Caco-2 (cell line): ENCODE data around the gene TRPM6. TPM values are rescaled to one million over a fixed set of nuclear protein-coding genes. Genes with fewer than 3 reads are reported as not detected.

ENCODE experiments used
- BruUV-seq: library from RNA; stranded (reverse); fragments of 400-500 nt; replicated peaks from 2 replicates; lab custom pipeline; 2021; lab: Mats Ljungman, UMichigan
- CTCF ChIA-PET: fragments of 300-600 bp; sonication (Branson Sonifier 250); formaldehyde crosslinking; loops from one replicate; lab custom pipeline; 2022; ENCODE audit warnings: antibody characterized with exemption; lab: Charles Lee
- POLR2A ChIA-PET: fragments of 300-600 bp; sonication (Branson Sonifier 250); formaldehyde crosslinking; loops from one replicate; lab custom pipeline; 2022; ENCODE audit warnings: antibody characterized with exemption; lab: Charles Lee
- DNase-seq, 2 experiments: peaks; one replicate each; pipeline versions ENCODE4 v3.0.0 to v3.0.0-alpha.2; 2020 to 2022
- H3K27me3 ChIP-seq: replicated peaks from 2 replicates; pipeline ENCODE4 v1.6.0; 2011; ENCODE audit warnings: low read length; ENCODE audit not compliant: control insufficient read depth, insufficient read depth
- H3K36me3 ChIP-seq: 2 replicates; pipeline ENCODE4 v1.5.1; 2011; ENCODE audit warnings: low read length; ENCODE audit not compliant: control insufficient read depth, insufficient read depth
- H3K4me1 ChIP-seq: fragments of 250-450 bp; sonication (Bioruptor Pico); 2 replicates; pipeline ENCODE4 v1.5.1; 2020; ENCODE audit warnings: mild to moderate bottlenecking
- H3K4me3 ChIP-seq: 2 replicates; pipeline ENCODE4 v1.5.1; 2011; ENCODE audit warnings: low read depth, mild to moderate bottlenecking, control low read depth, low read length
- H3K9me3 ChIP-seq: fragments of 250-450 bp; sonication (Bioruptor Pico); 2 replicates; pipeline ENCODE4 v1.5.1; 2020; ENCODE audit warnings: mild to moderate bottlenecking, moderate library complexity
- H3K27ac Mint-ChIP-seq: one replicate; pipeline ENCODE4 v1.8.0; 2022; ENCODE audit warnings: mixed read lengths; ENCODE audit not compliant: unreplicated experiment
- H3K27me3 Mint-ChIP-seq: one replicate; pipeline ENCODE4 v1.8.0; 2022; ENCODE audit warnings: mixed read lengths; ENCODE audit not compliant: insufficient read depth, unreplicated experiment
- H3K36me3 Mint-ChIP-seq: one replicate; pipeline ENCODE4 v1.8.0; 2022; ENCODE audit warnings: mild to moderate bottlenecking, mixed read lengths; ENCODE audit not compliant: insufficient read depth, unreplicated experiment
- H3K4me1 Mint-ChIP-seq: one replicate; pipeline ENCODE4 v1.8.0; 2022; ENCODE audit warnings: low read depth, mixed read lengths; ENCODE audit not compliant: unreplicated experiment
- H3K4me3 Mint-ChIP-seq: one replicate; pipeline ENCODE4 v1.8.0; 2022; ENCODE audit warnings: mild to moderate bottlenecking, moderate library complexity, mixed read lengths; ENCODE audit not compliant: unreplicated experiment
- H3K9me3 Mint-ChIP-seq: one replicate; pipeline ENCODE4 v1.8.0; 2022; ENCODE audit warnings: mixed read lengths; ENCODE audit not compliant: unreplicated experiment
- CTCF ChIP-seq, 2 experiments: fragments of 200-600 bp in 1 of 2; IDR thresholded peaks; 1 replicate in 1 of 2; 2 replicates in 1 of 2; pipeline versions ENCODE4 v1.5.1 to v1.8.0; 2011 to 2022; ENCODE audit warnings: antibody characterized with exemption in 1 of 2, control low read depth in 1 of 2, inconsistent platforms in 1 of 2, low read depth in 1 of 2, low read length in 1 of 2, mild to moderate bottlenecking in 1 of 2, moderate library complexity in 1 of 2; ENCODE audit not compliant: insufficient read depth in 1 of 2, severe bottlenecking in 1 of 2, unreplicated experiment in 1 of 2
- intact Hi-C: fragments of 100-400 bp; cut with micrococcal nuclease; formaldehyde crosslinking; loops from one replicate; pipeline ENCODE4 v1.10.0; 2022; ENCODE audit not compliant: unreplicated experiment
- total RNA-seq: library from RNA; stranded (reverse); gene quantifications from 2 replicates; pipeline ENCODE4 v1.2.3, GENCODE V29; 2022

Gene TRPM6
- total RNA-seq, 1 experiment from 2014 or later, result 5.0 TPM

- TF ChIP-seq CTCF (IDR thresholded peaks at IDR 0.05; ENCODE audit: insufficient read depth in 1 of 2, low read depth in 1 of 2, low read length in 1 of 2, severe bottlenecking in 1 of 2, unreplicated experiment in 1 of 2), result no peak
- no peak overlapping the region for H3K27ac Mint-ChIP-seq
- Histone ChIP-seq H3K27me3 (no peaks in the 10 kb centered on the region), H3K4me3 (no peak overlapping the region), H3K4me1 (no peaks in the 10 kb centered on the region), H3K36me3 (no peaks in the 10 kb centered on the region), H3K9me3 (no peaks in the 10 kb centered on the region)
- POLR2A ChIA-PET, result no interaction called here
- H3K36me3 Mint-ChIP-seq, result no peaks in the 10 kb centered on the region
- intact Hi-C loops, result no loop called here
- no TSS peak for BruUV-seq
- DNase-seq, result peak in 1 of 2 experiments; percentile 0
- no peaks in the 10 kb centered on the region for H3K4me1 Mint-ChIP-seq
- no peaks in the 10 kb centered on the region for H3K9me3 Mint-ChIP-seq
- no peak overlapping the region for H3K4me3 Mint-ChIP-seq
- H3K27me3 Mint-ChIP-seq, result peaks cover 4% of the 10 kb centered on the region
- CTCF ChIA-PET, result no interaction called here
Measured at GRCh38 chr9:74696520-74696919, 191.2 kb downstream of the TRPM6 start.

DNA sequence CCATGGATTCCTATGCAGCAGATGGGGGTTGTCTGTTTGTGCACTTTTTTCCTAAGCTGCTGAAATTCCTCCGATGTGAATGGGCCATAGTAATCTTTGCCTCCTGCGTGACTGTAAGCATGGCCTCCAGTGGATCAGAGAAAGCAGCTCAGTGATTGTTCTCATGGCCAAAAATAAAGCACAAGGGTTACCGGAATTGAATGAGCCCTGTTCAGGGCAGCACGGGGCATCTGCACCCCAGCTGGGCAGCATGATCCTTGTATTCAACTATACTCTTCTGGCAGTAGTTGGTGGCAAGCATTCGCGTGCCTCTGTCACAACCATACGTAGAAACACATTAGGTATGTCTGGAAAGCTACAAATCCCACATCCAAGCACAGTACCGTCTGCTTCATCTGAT is 196.7 kb downstream of the TRPM6 start:
- no peak overlapping the region for H3K4me3 ChIP-seq
- no peaks in the 10 kb centered on the region for H3K4me1 ChIP-seq
- no peak overlapping the region for H3K27ac Mint-ChIP-seq
- no peak overlapping the region for H3K4me3 Mint-ChIP-seq
- CTCF ChIA-PET, result no interaction called here
- no peak for DNase-seq
- no TSS peak for BruUV-seq
- TF ChIP-seq CTCF (IDR thresholded peaks at IDR 0.05; ENCODE audit: insufficient read depth in 1 of 2, low read depth in 1 of 2, low read length in 1 of 2, severe bottlenecking in 1 of 2, unreplicated experiment in 1 of 2), result no peak
- peaks cover 2% of the 10 kb centered on the region for H3K27me3 Mint-ChIP-seq
- POLR2A ChIA-PET, result no interaction called here
- H3K9me3 Mint-ChIP-seq, result no peaks in the 10 kb centered on the region
- H3K27me3 ChIP-seq, result no peaks in the 10 kb centered on the region
- intact Hi-C loops, result no loop called here
- H3K36me3 Mint-ChIP-seq, result no peaks in the 10 kb centered on the region
- H3K9me3 ChIP-seq, result no peaks in the 10 kb centered on the region
- no peaks in the 10 kb centered on the region for H3K36me3 ChIP-seq
- H3K4me1 Mint-ChIP-seq, result no peaks in the 10 kb centered on the region

- no TSS peak for BruUV-seq
- intact Hi-C loops, result no loop called here
- no peak overlapping the region for H3K4me3 Mint-ChIP-seq
- Histone ChIP-seq H3K4me3 (no peak overlapping the region), H3K27me3 (no peaks in the 10 kb centered on the region), H3K36me3 (no peaks in the 10 kb centered on the region), H3K4me1 (no peaks in the 10 kb centered on the region), H3K9me3 (no peaks in the 10 kb centered on the region)
- peaks cover 2% of the 10 kb centered on the region for H3K27me3 Mint-ChIP-seq
- no peaks in the 10 kb centered on the region for H3K4me1 Mint-ChIP-seq
- CTCF ChIA-PET, result no interaction called here
- H3K27ac Mint-ChIP-seq, result no peak overlapping the region
- no peaks in the 10 kb centered on the region for H3K36me3 Mint-ChIP-seq
- H3K9me3 Mint-ChIP-seq, result no peaks in the 10 kb centered on the region
- no peak for TF ChIP-seq CTCF (IDR thresholded peaks at IDR 0.05; ENCODE audit: insufficient read depth in 1 of 2, low read depth in 1 of 2, low read length in 1 of 2, severe bottlenecking in 1 of 2, unreplicated experiment in 1 of 2)
- DNase-seq, result no peak
- POLR2A ChIA-PET, result no interaction called here
Measured at GRCh38 chr9:74683322-74683721, 204.4 kb downstream of the TRPM6 start.
